CD4-positive, alpha-beta T cell treated with Interleukin-2 at 100 ng/mL for 4 hours (primary cell): Measurements from ENCODE around the gene STK32C.
"Not testable (repeated sequence)": the region's sequence is repeated elsewhere in the genome, so short reads cannot be mapped to it uniquely, and the experiment has no call there.

Experiments
- DNase-seq: peaks from one replicate; pipeline ENCODE4 v3.0.0-alpha.2; 2020; ENCODE audit warnings: low spot score

The STK32C gene

GRCh38 chr10:132301371-132302330, 6.1 kb downstream of the STK32C start:
- no peak for DNase-seq

- no peak for DNase-seq
Measured at GRCh38 chr10:132300582-132300981, 7.2 kb downstream of the STK32C start.

- DNase-seq = no peak
Measured at GRCh38 chr10:132299371-132300336, 8.1 kb downstream of the STK32C start.

GRCh38 chr10:132298038-132298881, 9.5 kb downstream of the STK32C start:
- no peak for DNase-seq

- no peak for DNase-seq
Measured at GRCh38 chr10:132297526-132297925, 10.2 kb downstream of the STK32C start.

- DNase-seq = no peak
Measured at GRCh38 chr10:132296666-132297443, 10.9 kb downstream of the STK32C start.

GRCh38 chr10:132295481-132295880, 12.3 kb downstream of the STK32C start:
- DNase-seq = not testable (repeated sequence)

GRCh38 chr10:132294561-132295318, 13.0 kb downstream of the STK32C start:
- no peak for DNase-seq

- DNase-seq = no peak
Measured at GRCh38 chr10:132293813-132294520, 13.8 kb downstream of the STK32C start.

GRCh38 chr10:132293201-132293812, 14.4 kb downstream of the STK32C start:
- no peak for DNase-seq

GRCh38 chr10:132292287-132293200, 15.2 kb downstream of the STK32C start:
- DNase-seq = no peak

GRCh38 chr10:132291826-132292225, 15.9 kb downstream of the STK32C start:
- no peak for DNase-seq

- DNase-seq = no peak
Measured at GRCh38 chr10:132290631-132291030, 17.1 kb downstream of the STK32C start.

- no peak for DNase-seq
Measured at GRCh38 chr10:132289439-132289838, 18.3 kb downstream of the STK32C start.

GRCh38 chr10:132283604-132284382, 24.0 kb downstream of the STK32C start:
- no peak for DNase-seq

- no peak for DNase-seq
Measured at GRCh38 chr10:132282667-132283603, 24.8 kb downstream of the STK32C start.
